DOHH2 (cell line): ENCODE data around the gene MVB12B.

Experiments used
- H3F3A ChIP-seq: fragments of 200-600 bp; sonication (generic), shearing (Covaris generic); 2 replicates; pipeline ENCODE4 v1.6.0; 2016; ENCODE audit warnings: antibody characterized with exemption, mild to moderate bottlenecking; ENCODE audit not compliant: control insufficient read depth, insufficient read depth
- H3K27ac ChIP-seq: fragments of 200-600 bp; sonication (generic); 2 replicates; pipeline ENCODE4 v1.5.1; 2014; ENCODE audit warnings: low read depth, mild to moderate bottlenecking, low read length, moderate library complexity
- H3K27me3 ChIP-seq: fragments of 200-600 bp; sonication (generic); 2 replicates; pipeline ENCODE4 v1.6.1; 2014; ENCODE audit warnings: mild to moderate bottlenecking, low read length, mixed read lengths; ENCODE audit not compliant: control insufficient read depth
- H3K36me3 ChIP-seq: fragments of 200-600 bp; sonication (generic); 2 replicates; pipeline ENCODE4 v1.6.1; 2014; ENCODE audit warnings: mild to moderate bottlenecking, low read length, moderate library complexity, mixed read lengths; ENCODE audit not compliant: control insufficient read depth
- H3K4me1 ChIP-seq: fragments of 200-600 bp; sonication (generic); 2 replicates; pipeline ENCODE4 v1.6.1; 2014; ENCODE audit warnings: mild to moderate bottlenecking, low read length, mixed read lengths; ENCODE audit not compliant: control insufficient read depth
- H3K4me2 ChIP-seq: fragments of 200-600 bp; sonication (generic); 2 replicates; pipeline ENCODE4 v1.6.0; 2014; ENCODE audit warnings: mild to moderate bottlenecking, low read length, moderate library complexity
- H3K4me3 ChIP-seq: fragments of 200-600 bp; sonication (generic); 2 replicates; pipeline ENCODE4 v1.5.1; 2014; ENCODE audit warnings: mild to moderate bottlenecking, low read length, mixed read lengths
- H3K79me2 ChIP-seq: fragments of 200-600 bp; sonication (generic); 2 replicates; pipeline ENCODE4 v1.6.1; 2014; ENCODE audit warnings: mild to moderate bottlenecking, low read length, mixed read lengths; ENCODE audit not compliant: control insufficient read depth
- H3K9me2 ChIP-seq: fragments of 200-600 bp; sonication (generic); replicated peaks from 2 replicates; pipeline ENCODE4 v1.6.1; 2014; ENCODE audit warnings: mild to moderate bottlenecking, low read length, mixed read lengths; ENCODE audit not compliant: control insufficient read depth
- H3K9me3 ChIP-seq: fragments of 200-600 bp; sonication (generic); 2 replicates; pipeline ENCODE4 v1.6.1; 2014; ENCODE audit warnings: antibody characterized with exemption, low read length, mixed read lengths; ENCODE audit not compliant: control insufficient read depth, insufficient read depth
- H4K20me1 ChIP-seq: fragments of 200-600 bp; sonication (generic); 2 replicates; pipeline ENCODE4 v1.6.0; 2014; ENCODE audit warnings: low read depth, mild to moderate bottlenecking, antibody characterized with exemption, low read length, moderate library complexity; ENCODE audit not compliant: control insufficient read depth, insufficient read depth
- EZH2phosphoT487 ChIP-seq: fragments of 200-600 bp; sonication (generic); IDR thresholded peaks from 2 replicates; pipeline ENCODE4 v1.6.1; 2017; ENCODE audit warnings: borderline replicate concordance, mild to moderate bottlenecking, antibody characterized with exemption, low read length, moderate library complexity, mixed read lengths
- TF ChIP-seq, protein P1 (sequence below): fragments of 200-600 bp; sonication (generic); IDR thresholded peaks from one replicate; pipeline ENCODE4 v1.5.1; 2014; ENCODE audit warnings: antibody characterized with exemption, mild to moderate bottlenecking, low read depth, low read length; ENCODE audit not compliant: poor library complexity, severe bottlenecking

Gene MVB12B

DNA sequence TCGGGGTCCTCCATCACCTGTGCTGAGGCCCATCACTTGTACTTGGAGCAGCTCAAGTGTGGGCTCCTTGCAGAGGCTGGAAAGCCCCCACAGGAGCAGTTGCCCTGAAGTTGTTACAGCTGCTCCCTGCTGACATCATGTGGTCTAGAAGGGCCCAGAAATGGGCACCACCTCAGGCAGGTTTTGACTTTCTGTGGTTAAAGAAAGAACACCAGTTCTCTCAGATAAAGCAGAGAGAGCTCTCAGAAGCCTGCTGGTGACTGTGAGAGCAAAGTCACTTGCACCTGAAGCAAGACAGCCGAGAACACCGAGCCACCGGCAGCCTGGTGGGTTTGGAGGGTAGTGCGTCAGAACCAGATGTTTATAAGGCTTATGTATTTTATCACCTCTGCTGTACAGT is 70.4 kb downstream of the MVB12B start:
- H3K9me2 ChIP-seq: no peaks in the 10 kb centered on the region
- no peaks in the 10 kb centered on the region for H3K4me1 ChIP-seq
- H3K36me3 ChIP-seq: no peaks in the 10 kb centered on the region
- H3K27ac ChIP-seq: no peak overlapping the region
- H3K4me2 ChIP-seq: no peak overlapping the region
- peaks cover 13% of the 10 kb centered on the region for H3K27me3 ChIP-seq
- no peak overlapping the region for H3K4me3 ChIP-seq
- no peaks in the 10 kb centered on the region for H3K9me3 ChIP-seq
- no peaks in the 10 kb centered on the region for H3F3A ChIP-seq
- no peak for TF ChIP-seq EZH2phosphoT487
- TF ChIP-seq, protein P1, sequence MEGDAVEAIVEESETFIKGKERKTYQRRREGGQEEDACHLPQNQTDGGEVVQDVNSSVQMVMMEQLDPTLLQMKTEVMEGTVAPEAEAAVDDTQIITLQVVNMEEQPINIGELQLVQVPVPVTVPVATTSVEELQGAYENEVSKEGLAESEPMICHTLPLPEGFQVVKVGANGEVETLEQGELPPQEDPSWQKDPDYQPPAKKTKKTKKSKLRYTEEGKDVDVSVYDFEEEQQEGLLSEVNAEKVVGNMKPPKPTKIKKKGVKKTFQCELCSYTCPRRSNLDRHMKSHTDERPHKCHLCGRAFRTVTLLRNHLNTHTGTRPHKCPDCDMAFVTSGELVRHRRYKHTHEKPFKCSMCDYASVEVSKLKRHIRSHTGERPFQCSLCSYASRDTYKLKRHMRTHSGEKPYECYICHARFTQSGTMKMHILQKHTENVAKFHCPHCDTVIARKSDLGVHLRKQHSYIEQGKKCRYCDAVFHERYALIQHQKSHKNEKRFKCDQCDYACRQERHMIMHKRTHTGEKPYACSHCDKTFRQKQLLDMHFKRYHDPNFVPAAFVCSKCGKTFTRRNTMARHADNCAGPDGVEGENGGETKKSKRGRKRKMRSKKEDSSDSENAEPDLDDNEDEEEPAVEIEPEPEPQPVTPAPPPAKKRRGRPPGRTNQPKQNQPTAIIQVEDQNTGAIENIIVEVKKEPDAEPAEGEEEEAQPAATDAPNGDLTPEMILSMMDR: peak; percentile 10
- no peaks in the 10 kb centered on the region for H3K79me2 ChIP-seq
- no peaks in the 10 kb centered on the region for H4K20me1 ChIP-seq

DNA sequence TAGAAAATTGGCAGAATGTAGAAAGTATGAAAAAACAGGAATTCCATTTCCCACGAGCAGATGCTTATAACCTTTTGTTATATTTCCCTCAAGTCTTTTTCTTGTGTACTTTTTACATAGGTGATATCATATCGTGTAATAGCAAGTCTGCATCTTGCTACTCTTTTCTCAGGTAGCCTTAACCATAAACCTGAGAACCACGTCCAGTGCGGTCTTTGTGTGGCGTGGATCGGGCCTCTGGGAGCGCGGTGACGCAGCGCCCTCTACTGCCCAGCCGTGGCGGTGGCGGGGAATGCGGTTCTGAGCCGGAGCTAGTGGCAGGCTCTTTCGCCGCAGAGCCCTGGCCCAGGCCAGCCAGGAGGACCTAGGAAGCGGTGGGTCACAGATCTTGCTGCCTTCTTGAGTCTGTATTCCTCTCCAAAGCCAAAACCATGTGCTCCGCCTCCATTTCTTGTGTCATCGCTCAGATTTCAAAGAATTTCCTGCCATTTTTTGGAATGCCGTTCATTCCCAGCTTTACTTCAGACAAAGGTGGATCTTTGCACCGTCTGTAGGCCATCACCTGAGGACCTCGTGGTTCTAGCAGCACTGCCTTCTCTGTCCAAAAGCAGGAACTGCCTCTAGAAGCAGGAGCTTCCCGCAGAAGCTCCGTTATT is 71.9 kb downstream of the MVB12B start:
- H3K79me2 ChIP-seq: no peaks in the 10 kb centered on the region
- H3F3A ChIP-seq: no peaks in the 10 kb centered on the region
- no peak overlapping the region for H3K27ac ChIP-seq
- no peaks in the 10 kb centered on the region for H3K4me1 ChIP-seq
- H3K9me3 ChIP-seq: no peaks in the 10 kb centered on the region
- H3K4me3 ChIP-seq: no peak overlapping the region
- no peaks in the 10 kb centered on the region for H3K36me3 ChIP-seq
- no peaks in the 10 kb centered on the region for H3K9me2 ChIP-seq
- H3K27me3 ChIP-seq: peaks cover 25% of the 10 kb centered on the region
- TF ChIP-seq, protein P1: peak; percentile 99
- no peak for TF ChIP-seq EZH2phosphoT487
- no peaks in the 10 kb centered on the region for H4K20me1 ChIP-seq
- no peak overlapping the region for H3K4me2 ChIP-seq

DNA sequence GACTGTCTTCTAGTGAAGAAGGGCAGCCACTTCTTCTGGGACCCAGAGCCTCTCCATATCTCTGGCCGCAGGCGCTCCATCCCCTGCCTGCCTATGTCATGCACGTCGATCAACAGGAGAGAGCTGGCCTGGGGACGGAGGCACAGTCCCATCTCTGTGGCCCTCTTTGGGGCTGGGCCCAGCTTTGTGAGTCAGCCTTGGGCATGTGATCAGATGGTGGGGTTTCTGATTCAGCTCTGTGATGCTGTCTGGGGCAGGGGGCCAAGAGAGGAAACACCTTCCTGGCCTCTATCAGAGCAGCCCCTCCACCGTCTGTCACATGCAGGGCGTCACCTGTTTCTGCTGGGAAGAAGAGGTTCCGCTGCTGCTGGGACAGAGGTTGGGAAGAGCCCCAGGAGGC is 72.6 kb downstream of the MVB12B start:
- Histone ChIP-seq H3K9me3 (no peaks in the 10 kb centered on the region), H3K4me3 (no peak overlapping the region), H3K9me2 (no peaks in the 10 kb centered on the region), H3K4me1 (no peaks in the 10 kb centered on the region), H3F3A (no peaks in the 10 kb centered on the region), H3K27ac (no peak overlapping the region), H4K20me1 (no peaks in the 10 kb centered on the region), H3K36me3 (no peaks in the 10 kb centered on the region), H3K4me2 (no peak overlapping the region), H3K27me3 (peaks cover 26% of the 10 kb centered on the region), H3K79me2 (no peaks in the 10 kb centered on the region)
- no peak for TF ChIP-seq EZH2phosphoT487

DNA sequence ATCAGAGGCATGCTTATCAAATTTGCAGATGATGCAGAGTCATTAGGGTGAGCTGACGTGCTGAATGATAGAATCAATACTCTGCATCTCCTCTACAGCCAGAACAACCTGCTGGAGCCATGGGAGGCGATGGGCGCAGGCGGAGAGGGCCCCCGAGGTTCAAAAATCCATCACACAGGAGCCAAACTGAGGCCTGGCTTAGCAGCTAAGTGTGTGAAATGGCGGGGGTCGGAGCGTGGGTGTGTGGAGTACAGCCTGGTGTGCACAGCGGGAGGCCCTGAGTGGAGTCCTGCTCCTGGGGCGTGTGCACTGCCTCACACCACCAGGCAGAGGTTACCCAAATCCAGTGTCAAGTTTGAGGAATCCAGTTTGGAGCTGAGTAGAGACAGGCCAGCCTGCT is 73.2 kb downstream of the MVB12B start:
- H3K9me2 ChIP-seq: no peaks in the 10 kb centered on the region
- H3K4me1 ChIP-seq: no peaks in the 10 kb centered on the region
- H3K4me2 ChIP-seq: no peak overlapping the region
- H3K27me3 ChIP-seq: peaks cover 26% of the 10 kb centered on the region
- H3K27ac ChIP-seq: no peak overlapping the region
- TF ChIP-seq, protein P1: no peak
- TF ChIP-seq EZH2phosphoT487: no peak
- H3F3A ChIP-seq: no peaks in the 10 kb centered on the region
- no peaks in the 10 kb centered on the region for H4K20me1 ChIP-seq
- no peaks in the 10 kb centered on the region for H3K79me2 ChIP-seq
- no peaks in the 10 kb centered on the region for H3K9me3 ChIP-seq
- no peaks in the 10 kb centered on the region for H3K36me3 ChIP-seq
- no peak overlapping the region for H3K4me3 ChIP-seq
